ENCODE measurements around the gene CDK19.

- TF ChIP-seq, protein P1, sequence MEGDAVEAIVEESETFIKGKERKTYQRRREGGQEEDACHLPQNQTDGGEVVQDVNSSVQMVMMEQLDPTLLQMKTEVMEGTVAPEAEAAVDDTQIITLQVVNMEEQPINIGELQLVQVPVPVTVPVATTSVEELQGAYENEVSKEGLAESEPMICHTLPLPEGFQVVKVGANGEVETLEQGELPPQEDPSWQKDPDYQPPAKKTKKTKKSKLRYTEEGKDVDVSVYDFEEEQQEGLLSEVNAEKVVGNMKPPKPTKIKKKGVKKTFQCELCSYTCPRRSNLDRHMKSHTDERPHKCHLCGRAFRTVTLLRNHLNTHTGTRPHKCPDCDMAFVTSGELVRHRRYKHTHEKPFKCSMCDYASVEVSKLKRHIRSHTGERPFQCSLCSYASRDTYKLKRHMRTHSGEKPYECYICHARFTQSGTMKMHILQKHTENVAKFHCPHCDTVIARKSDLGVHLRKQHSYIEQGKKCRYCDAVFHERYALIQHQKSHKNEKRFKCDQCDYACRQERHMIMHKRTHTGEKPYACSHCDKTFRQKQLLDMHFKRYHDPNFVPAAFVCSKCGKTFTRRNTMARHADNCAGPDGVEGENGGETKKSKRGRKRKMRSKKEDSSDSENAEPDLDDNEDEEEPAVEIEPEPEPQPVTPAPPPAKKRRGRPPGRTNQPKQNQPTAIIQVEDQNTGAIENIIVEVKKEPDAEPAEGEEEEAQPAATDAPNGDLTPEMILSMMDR (IDR thresholded peaks at IDR 0.05), result no peak
- no peak for TF ChIP-seq POLR2A (IDR thresholded peaks at IDR 0.05)
Observed at GRCh38 chr6:110619275-110619908, 195.9 kb downstream of the CDK19 start.
